ENCODE results near the gene HNRNPL. TPM values are rescaled to one million over a fixed set of nuclear protein-coding genes. Genes with fewer than 3 reads are reported as not detected.

Gene HNRNPL
- total and polyA plus RNA-seq, 2 of the 8 experiments (the other 6 are each of a cell fraction or from before 2014, with no cell fraction given), result 404 to 779 TPM

DNA sequence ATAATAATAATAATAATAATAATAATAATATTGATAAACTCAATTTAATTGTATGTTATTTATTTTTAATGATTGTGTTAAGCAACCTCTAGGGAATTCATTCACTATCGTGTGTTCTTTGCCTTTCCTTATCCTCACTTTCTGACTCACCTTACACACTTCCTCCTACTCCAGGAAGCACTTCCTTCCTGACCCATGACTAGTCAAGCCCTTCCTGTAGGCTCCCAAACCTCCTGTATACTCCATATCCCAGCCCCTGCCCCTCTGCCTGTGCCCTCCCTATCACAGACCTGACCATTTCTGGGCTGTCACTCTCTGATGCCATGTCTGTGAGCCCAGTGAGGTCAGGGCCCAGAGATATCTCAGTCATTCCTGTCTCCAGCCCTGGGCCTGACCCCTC, 44.6 kb downstream of the HNRNPL start:
- H3K14ac ChIP-seq (ENCODE audit: insufficient read length), result no peak overlapping the region
- peaks cover 5% of the 10 kb centered on the region; the same call in 1 of the 2 replicates for H3K23me2 ChIP-seq (ENCODE audit: low read depth, low read length)
- H3K79me1 ChIP-seq (ENCODE audit: low read depth, low read length), result no peaks in the 10 kb centered on the region
- no peak overlapping the region for H2BK12ac ChIP-seq (ENCODE audit: low read depth, low read length)
- no peak overlapping the region for H2BK5ac ChIP-seq (ENCODE audit: low read depth, low read length)
- H3K4ac ChIP-seq (replicated peaks; ENCODE audit: insufficient read length, low read depth, low read length), result no peak overlapping the region
- H2BK120ac ChIP-seq (replicated peaks; ENCODE audit: low read depth, low read length), result no peak overlapping the region
- FAIRE-seq (no peak), DNase-seq (ENCODE audit: low read depth in 1 of 2, low spot score in 2 of 2) (no peak)
- H4K5ac ChIP-seq (ENCODE audit: insufficient read length, low read depth, low read length), result no peak overlapping the region
- 0 out of 4 replicates have a peak, but pooled peaks cover 0 to 2% of the 10 kb centered on the region in 2 experiments for H3K9me3 ChIP-seq (ENCODE audit: insufficient read depth in 2 of 2, low read depth in 1 of 2, low read length in 1 of 2)
- no peaks in the 10 kb centered on the region; a peak in 2 of 7 replicates for H3K27me3 ChIP-seq (replicated peaks in 1 of 4; ENCODE audit: control insufficient read depth in 3 of 4, extremely low read depth in 1 of 4, insufficient read depth in 3 of 4, low read length in 3 of 4)
- no peak for TF ChIP-seq JUN (IDR thresholded peaks at IDR 0.05; ENCODE audit: low read depth, low read length)
- TF ChIP-seq, protein P1, sequence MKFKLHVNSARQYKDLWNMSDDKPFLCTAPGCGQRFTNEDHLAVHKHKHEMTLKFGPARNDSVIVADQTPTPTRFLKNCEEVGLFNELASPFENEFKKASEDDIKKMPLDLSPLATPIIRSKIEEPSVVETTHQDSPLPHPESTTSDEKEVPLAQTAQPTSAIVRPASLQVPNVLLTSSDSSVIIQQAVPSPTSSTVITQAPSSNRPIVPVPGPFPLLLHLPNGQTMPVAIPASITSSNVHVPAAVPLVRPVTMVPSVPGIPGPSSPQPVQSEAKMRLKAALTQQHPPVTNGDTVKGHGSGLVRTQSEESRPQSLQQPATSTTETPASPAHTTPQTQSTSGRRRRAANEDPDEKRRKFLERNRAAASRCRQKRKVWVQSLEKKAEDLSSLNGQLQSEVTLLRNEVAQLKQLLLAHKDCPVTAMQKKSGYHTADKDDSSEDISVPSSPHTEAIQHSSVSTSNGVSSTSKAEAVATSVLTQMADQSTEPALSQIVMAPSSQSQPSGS (IDR thresholded peaks at IDR 0.05; ENCODE audit: low read length), result no peak
- H3K4me1 ChIP-seq (replicated peaks in 1 of 4; ENCODE audit: control insufficient read depth in 3 of 4, insufficient read depth in 4 of 4, low read length in 3 of 4), result no peaks in the 10 kb centered on the region
- ChIA-PET CTCF (ENCODE audit: partially characterized antibody) (interaction anchor here (0.6 to 0.9 kb wide), 2 partner anchors 12 to 566 kb away, joined by 3 read pairs; no protein-coding TSS in a partner anchor), POLR2A (ENCODE audit: partially characterized antibody) (interaction anchor here (0.6 kb wide), 1 partner anchor 47 kb away, joined by 3 read pairs; no protein-coding TSS in a partner anchor)
- no peak overlapping the region for H4K8ac ChIP-seq (ENCODE audit: extremely low read depth, insufficient read depth, low read length)
- H4K20me1 ChIP-seq (replicated peaks in 1 of 2; ENCODE audit: control insufficient read depth in 1 of 2, insufficient read depth in 2 of 2, low read length in 2 of 2), result no peaks in the 10 kb centered on the region
- 86% methylated on average over 1 of the region's 1 CpG; no CpG with 5 or more reads in 1 of the 2 experiments for WGBS, 2 experiments (ENCODE audit: extremely low coverage in 1 of 2, insufficient coverage in 1 of 2, insufficient read length in 1 of 2, insufficient replicate concordance in 2 of 2, low coverage in 1 of 2, low lambda C conversion rate in 2 of 2, missing lambda C conversion rate in 1 of 2)
- no peaks in the 10 kb centered on the region for H3K79me2 ChIP-seq (ENCODE audit: control insufficient read depth in 1 of 2, insufficient read depth in 2 of 2, low read length in 2 of 2)
- no peak overlapping the region for H3K4me3 ChIP-seq (ENCODE audit: extremely low read depth in 1 of 4, insufficient read depth in 2 of 4, low read depth in 3 of 4, low read length in 4 of 4)
- H2BK15ac ChIP-seq (ENCODE audit: low read length), result no peak overlapping the region
- H3K9ac ChIP-seq (replicated peaks in 1 of 4; ENCODE audit: extremely low read depth in 1 of 4, low read depth in 3 of 4, low read length in 3 of 4), result no peak overlapping the region
- no peak overlapping the region for H2BK20ac ChIP-seq (ENCODE audit: low read length)
- H2AK5ac ChIP-seq (ENCODE audit: low read depth, low read length), result no peak overlapping the region
- no peak overlapping the region for H4K91ac ChIP-seq (replicated peaks; ENCODE audit: insufficient read length, low read length)
- H3K23ac ChIP-seq (ENCODE audit: insufficient read length), result no peak overlapping the region
- H3K36me3 ChIP-seq (ENCODE audit: control insufficient read depth in 2 of 4, insufficient read depth in 4 of 4, low read length in 3 of 4), result no peaks in the 10 kb centered on the region
- no peak overlapping the region for H3K27ac ChIP-seq (ENCODE audit: low read depth, low read length)
- no peak overlapping the region for H3K18ac ChIP-seq (ENCODE audit: extremely low read depth, low read length)
- H2AFZ ChIP-seq (ENCODE audit: low read length), result no peak overlapping the region
- no peak overlapping the region for H3K56ac ChIP-seq (replicated peaks; ENCODE audit: insufficient read length, low read depth, low read length)
- no peak overlapping the region for H3K4me2 ChIP-seq (ENCODE audit: insufficient read depth in 1 of 2, low read depth in 2 of 2, low read length in 2 of 2)

Data from H1 (cell line).